Activated T-cell treated with anti-CD3 and anti-CD28 coated beads for 1 hour (primary cell): ENCODE results near the gene PRG2.

ENCODE experiments used
- DNase-seq: peaks from one replicate; pipeline ENCODE4 v3.0.0-alpha.2; 2020; ENCODE audit warnings: low read depth

The PRG2 gene

GRCh38 chr11:57395905-57396623, 5.6 kb upstream of the PRG2 start:
- no peak for DNase-seq

DNA sequence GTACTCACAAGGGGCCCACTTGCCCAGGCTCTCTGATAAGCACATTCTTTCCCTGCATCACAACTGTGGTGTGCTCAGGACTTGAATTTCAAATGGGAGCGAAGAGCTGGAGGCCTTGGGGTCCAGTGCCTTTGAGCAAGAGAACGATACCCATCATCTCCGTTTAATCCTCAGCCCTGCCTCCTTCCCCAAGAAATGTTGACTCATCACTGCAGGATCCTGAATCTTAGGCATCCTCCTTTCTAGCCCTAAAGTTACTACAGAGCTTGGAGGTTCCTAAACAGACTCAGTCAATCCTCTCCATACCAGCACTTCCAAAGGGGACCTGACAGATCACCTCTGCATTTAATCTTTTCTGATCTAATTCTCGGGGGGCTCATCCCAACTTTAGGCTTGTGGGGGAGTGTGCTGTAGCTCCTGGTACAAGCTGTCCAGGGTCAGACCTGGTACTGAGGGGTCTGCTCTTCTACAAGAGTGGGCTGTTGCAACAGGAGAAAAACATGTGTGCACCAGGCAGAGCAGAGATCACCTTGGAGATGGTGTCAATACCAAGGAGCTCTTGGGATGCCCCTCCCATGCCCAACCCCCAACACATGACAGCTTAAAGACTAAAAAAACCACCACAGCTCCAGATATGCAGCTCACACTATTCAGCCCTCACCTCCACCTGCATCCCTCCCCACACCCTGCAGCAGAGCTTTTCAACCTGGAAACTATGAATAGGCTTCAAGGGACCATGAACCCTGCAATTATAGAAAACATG, 3.9 kb upstream of the PRG2 start:
- DNase-seq = no peak

GRCh38 chr11:57392763-57393105, 2.3 kb upstream of the PRG2 start:
- no peak for DNase-seq

DNA sequence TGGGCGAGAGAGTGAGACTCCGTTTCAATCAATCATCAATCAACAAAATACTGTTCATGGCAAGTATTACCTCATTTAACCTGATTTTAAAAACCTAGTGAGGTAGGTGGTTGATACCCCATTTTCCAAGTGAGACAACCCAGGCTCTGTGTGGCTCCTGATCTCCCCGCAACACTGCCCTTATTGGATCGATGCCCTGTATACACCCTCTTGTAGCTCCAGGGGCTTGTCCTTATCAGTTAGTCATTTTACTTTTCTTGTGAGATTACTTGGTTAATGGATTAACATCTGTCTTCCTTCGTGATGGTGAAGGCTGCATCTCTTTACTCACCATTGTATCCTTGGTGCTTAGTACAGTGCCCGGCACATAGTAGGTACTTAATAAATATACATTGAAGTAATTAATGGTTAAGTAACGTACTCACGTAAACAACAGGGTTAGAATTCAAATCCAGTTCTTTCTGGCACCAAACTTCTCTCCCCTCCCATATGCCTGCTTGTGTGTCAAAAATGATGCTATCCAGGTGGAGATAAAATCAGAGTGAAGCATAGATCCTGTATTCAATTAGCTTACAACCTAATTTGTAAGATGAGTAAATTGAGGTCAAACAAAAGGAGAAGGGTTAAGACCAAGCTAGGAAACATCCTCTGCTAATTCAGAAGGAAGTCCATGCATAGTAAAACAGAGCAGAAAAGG, 1.8 kb upstream of the PRG2 start:
- DNase-seq = no peak

DNA sequence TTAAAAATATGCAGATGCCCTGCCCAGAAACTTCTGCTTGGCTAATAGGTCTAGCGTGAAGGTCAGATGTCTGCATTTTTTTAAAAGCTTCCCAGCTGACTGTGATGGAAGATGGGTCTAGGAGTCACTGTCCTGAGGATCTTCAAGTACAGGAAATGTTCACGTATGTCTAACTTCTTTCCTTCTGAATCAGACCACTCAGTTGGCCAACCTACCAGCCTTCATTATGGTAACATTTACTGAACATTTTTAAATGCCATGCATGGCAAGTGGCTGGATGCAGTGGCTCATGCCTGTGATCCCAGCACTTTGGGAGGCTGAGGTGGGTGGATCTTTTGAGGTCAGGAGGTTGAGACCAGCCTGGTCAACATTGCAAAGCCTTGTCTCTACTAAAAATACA, 1.1 kb upstream of the PRG2 start:
- no peak for DNase-seq

DNA sequence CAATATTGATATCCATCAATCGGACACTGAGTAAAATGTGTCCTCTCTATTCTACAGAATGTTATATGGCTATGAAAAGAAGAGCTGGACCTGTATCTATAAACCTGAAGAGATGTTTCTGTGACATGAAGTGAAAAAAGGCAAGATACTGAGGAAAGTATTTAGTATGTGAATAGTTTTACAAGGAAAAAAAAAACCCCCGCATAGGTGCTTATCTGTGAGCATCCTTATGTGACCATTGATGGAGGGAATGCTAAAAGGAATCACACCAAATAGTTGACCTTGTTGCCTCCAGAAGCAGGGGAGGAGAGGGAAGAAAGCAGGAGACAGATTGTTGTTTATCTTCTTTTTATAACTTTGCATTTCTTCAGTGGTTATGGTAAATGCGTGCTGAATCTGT, 661 bp upstream of the PRG2 start:
- no peak for DNase-seq

DNA sequence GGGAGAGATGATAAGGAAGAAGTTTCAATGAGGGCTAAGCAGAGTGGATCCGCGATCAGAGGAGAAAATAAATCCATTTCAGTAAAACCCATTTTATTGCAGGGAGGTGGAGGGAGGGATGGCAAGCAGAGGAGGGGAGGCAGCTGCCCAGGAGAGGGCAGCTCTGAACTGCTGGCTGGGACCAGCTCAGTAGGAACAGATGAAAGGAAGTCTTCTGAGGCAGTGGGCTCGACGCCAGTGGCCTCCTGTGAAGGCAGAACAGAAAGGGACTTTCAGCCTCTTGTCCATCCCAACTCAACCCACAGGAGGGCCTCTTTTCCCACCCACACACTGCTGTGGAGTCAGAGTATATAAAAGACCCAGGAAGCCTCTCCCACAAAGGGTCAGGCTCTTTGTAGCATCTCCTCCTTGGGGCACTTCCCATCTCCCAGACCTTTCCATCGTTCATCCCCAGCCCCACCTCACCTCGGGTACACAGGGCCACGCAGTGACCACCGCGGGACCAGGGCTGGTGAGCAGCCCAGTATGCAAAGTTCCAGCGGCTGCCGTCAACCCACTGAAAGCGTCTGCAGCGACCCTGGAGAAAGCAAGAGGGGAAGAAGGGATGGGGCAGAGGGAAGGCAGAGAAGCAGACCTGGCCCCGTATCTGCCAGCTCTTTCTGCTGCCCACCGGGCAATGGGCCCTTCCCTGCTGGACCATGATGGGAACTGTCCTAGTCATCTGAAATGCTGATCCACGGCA, 3.0 kb downstream of the PRG2 start:
- DNase-seq = no peak

- DNase-seq = no peak
Measured at GRCh38 chr11:57386178-57386940, 4.1 kb downstream of the PRG2 start.

- no peak for DNase-seq
Measured at GRCh38 chr11:57380975-57381374, 9.5 kb downstream of the PRG2 start, which contains the start of gene PRG3. TSS of gene PRG3 (minus strand) at chr11:57381150. CDS start at chr11:57380708, 442 bp downstream.

DNA sequence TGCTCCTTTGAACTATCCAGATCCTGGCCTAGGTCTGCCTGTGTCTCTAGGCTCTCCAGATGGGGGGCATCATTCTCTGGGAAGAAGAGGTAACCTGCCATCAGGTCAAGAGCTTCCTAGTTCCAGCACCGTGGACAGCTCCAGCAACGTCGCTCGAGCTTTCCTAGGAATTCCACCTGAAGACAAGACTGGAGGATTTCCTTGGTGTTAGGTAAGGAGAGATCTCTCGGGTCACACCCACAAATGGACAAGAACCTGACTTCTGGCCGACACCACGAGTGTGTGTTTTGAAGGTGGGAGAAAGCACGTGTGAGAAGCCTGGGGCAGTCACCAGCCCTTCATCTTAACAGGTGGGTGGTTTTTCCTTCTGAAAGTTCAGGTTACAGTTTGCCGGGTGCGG, 10.7 kb downstream of the PRG2 start:
- no peak for DNase-seq

- no peak for DNase-seq
Measured at GRCh38 chr11:57378186-57378585, 12.3 kb downstream of the PRG2 start.

GRCh38 chr11:57377107-57377506, 13.3 kb downstream of the PRG2 start:
- DNase-seq = no peak

GRCh38 chr11:57376095-57377090, 14.1 kb downstream of the PRG2 start:
- no peak for DNase-seq

- DNase-seq = no peak
Measured at GRCh38 chr11:57375490-57375889, 15.0 kb downstream of the PRG2 start.

- DNase-seq = no peak
Measured at GRCh38 chr11:57374966-57375365, 15.5 kb downstream of the PRG2 start.

- DNase-seq = no peak
Measured at GRCh38 chr11:57373146-57373545, 17.3 kb downstream of the PRG2 start.

- no peak for DNase-seq
Measured at GRCh38 chr11:57370941-57371340, 19.5 kb downstream of the PRG2 start.

DNA sequence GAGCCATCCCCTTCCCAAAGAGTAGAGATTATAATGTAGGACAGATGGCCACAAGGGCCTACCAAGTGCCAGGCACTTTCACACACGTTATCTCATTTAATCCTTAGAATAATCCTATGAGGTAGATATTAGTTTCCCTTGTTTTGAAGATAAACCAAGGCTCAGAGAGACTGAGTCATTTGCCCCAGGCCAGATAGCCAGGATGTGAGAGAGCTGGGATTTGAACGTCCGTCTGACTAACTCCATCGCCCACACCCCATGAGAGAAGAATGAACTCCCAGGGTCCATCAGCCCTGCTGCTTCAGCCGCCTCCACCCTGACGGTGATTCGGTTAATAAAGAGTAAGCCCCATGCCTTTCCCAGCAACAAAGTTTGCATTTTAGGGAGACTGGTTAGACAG, 20.2 kb downstream of the PRG2 start:
- no peak for DNase-seq

DNA sequence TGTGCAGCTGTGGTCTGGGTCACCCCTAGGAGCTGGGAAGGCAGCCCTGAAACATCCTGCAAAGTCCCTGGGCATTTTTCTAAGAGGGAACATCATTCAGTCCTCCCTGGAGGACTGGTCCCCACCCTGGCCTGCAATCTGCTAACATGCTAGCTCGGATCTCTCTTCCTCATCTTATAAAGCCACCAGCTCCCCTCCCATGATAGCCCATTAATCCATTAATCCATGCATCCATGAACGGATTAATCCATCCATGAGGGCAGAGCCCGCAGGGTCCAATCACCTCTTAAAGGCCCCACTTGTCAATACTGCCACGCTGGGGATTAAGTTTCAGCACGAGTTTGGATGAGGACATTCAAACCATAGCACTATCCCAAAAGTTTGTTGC, 21.6 kb downstream of the PRG2 start:
- no peak for DNase-seq

- DNase-seq = no peak
Measured at GRCh38 chr11:57368106-57368844, 22.2 kb downstream of the PRG2 start.
